CD4-positive, alpha-beta T cell treated with Interleukin-1 beta for 1 hour (primary cell): ENCODE results near the gene COX7A1.
"Not testable (repeated sequence)": the region's sequence is repeated elsewhere in the genome, so short reads cannot be mapped to it uniquely, and the experiment has no call there.

Source experiments
- DNase-seq, 2 donors: peaks; one replicate each; pipeline ENCODE4 v3.0.0-alpha.2; 2020 to 2022

COX7A1 gene

DNA sequence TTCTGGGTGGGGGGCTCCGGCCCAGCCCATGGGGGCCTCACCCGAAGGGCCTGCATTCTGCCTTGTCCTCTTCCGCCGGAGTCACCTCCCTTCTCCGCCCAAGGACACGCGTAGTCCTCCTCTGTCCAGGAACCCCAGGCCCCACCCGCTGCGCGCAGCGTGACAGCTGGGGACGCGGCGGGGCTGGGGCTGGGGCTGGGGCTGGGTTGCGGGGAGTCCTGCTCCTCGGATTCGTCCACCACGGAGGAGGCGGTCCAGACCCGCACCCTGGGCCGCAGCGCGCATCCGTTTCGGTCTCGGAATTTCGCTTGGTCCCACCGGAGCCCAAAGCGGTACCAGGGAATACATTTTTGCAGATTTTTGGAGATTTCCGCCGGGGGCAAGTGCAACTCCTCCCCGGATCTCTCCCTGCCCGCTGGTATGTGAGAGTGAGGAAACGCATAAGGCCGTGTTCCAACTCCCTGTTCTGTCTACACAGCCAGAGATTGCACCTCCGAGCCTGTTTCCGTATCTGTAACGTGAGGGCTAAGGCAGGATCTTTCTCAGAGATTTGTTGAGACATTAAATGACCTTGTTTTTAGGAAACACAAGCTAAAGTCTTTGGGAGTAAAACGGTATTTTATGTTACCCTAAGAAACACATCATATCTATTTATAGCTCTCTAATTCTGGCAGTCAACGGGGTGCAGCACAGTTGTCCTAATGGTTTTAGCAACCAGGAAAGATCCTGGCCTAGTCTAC lies at the start of gene COX7A1:
Gene COX7A1 (minus strand): TSS at position 96 of the 740 bp plus-strand sequence. CDS start 40 bp downstream, at position 56.
- DNase-seq, result no peak

DNA sequence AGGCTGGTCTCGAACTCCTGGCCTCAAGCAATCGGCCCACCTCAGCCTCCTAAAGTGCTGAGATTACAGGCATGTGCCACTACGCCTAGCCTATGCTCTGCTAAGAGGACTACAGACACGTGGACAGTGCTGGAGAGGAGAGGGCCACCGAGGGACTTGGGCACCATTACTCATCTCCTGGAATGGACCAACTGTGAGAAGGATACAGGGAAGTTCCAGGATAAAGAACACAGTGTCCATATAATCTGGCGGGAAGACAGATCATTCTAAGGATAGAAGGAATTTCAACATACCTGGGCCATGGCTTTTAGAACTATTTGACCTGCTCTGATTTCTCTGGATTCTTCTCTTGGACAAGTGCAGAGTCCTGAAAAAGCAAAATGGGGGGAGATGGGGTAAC lies 49.4 kb upstream of the COX7A1 start:
- no peak for DNase-seq

DNA sequence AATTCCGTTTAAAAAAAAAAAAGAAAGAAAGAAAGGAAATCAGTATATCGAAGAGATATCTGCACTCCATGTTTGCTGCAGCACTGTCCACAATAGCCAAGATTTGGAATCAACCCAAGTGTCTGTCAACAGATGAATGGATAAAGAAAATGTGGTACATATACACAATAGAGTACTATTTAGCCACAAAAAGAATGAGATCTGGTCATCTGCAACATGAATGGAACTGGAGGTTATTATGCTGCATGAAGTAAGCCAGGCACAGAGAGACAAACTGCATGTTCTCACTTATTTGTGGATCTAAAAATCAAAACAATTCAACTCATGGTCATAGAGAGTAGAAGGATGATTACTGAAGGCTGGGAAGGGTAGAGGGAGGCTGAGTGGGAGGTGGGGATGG lies 45.9 kb upstream of the COX7A1 start:
- no peak for DNase-seq

DNA sequence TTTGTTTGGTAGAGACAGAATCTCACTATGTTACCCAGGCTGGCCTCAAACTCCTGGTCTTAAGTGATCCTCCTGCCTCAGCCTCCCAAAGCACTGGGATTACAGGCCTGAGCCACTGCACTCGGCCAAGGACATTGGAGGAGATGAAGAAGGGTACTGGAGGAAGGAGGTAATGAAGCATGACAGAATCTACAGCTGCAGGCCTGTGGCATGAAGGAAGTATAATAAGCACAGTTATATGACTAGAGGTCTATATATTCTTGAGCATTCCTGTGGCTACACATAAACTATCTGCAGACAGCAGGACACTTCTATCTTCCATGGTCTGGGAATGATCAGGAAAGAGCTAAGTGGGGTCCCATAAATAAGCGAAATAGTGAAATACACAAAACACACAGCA lies 44.0 kb upstream of the COX7A1 start:
- no peak for DNase-seq

DNA sequence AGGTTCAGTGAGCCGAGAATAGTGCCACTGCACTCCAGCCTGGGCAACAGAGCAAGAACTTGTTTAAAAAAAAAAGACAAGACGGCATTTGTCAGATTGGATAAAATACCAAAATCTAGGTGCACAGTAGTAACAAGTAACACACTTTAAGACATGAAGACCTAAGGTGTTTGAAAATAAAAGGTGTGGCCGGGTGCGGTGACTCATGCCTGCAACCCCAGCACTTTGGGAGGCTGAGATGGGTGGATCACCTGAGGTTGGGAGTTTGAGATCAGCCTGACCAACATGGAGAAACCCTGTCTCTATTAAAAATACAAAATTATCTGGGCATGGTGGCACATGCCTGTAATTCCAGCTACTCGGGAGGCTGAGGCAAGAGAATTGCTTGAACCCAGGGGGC lies 34.5 kb upstream of the COX7A1 start:
- not testable (repeated sequence) for DNase-seq

DNA sequence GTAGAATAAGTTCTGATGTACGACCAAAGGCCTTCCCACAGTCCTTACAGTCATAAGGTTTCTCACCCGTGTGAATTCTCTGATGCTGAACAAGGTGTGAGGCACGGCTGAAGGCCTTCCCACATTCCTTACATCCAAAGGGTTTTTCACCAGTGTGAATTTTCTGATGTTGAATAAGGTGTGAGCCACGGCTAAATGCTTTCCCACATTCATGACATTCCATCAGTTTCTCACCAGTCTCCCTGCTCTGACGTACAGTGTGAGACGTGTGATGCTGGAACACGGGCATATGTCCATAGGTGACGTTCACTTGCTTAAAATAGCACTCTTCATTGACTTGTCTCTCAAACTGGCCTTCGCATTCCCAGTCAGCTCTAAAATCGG lies 31.0 kb upstream of the COX7A1 start:
- DNase-seq, result no peak

DNA sequence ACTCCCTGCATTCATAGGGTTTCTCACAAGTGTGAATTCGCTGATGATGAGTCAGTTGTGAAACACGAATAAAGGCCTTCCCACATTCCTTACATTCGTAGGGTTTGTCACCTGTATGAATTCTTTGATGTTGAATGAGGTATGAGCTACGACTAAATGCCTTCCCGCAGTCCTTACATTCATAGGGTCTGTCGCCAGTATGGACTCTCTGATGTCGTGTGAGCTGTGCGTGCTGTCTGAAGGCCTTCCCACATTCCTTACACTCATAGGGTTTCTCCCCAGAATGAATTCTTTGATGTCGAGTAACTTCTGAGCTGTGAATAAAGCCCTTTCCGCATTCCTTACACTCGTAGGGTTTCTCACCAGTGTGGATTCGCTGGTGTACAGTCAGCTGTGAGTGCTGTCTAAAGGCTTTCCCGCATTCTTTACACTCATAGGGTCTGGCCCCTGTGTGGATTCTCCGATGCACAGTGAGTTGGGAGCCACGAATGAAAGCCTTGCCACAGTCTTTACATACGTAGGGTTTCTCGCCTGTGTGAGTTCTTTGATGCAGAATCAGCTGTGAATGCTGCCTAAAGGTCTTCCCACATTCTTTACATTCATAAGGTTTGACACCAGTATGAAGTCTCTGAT lies 30.5 kb upstream of the COX7A1 start:
- no peak for DNase-seq

DNA sequence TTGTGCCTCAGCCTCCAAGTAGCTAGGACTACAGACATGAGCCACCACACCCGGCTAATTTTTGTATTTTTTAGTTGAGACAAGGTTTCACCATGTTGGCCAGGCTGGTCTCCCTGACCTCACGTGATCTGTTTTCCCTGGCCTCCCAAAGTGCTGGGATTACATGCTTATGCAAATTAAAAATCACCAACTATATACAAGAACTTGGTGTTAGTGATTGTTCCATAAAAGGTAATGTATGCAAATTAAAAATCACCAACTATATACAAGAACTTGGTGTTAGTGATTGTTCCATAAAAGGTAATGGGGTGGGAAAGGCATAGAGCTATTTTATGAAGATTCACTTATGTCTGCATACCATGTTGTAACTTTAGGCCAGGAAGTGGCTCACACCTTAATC lies 26.8 kb upstream of the COX7A1 start:
- not testable (repeated sequence) for DNase-seq

DNA sequence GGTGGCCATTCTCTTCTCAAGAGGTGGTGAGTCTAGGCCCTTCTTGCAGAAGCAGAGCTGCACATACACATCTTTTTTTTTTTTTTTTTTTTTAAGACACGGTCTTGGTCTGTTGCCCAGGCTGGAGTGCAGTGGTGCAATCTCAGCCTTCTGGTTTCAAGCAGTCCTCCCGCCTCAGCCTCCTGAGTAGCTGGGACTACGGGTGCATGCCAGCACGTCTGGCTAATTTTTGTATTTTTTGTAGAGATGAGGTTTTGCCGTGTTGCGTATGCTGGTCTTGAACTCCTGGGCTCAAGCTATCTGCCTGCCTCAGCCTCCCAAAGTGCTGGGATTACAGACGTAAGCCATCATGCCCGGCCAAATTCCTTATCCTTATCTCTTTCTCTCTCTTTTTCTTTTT lies 21.6 kb upstream of the COX7A1 start:
- not testable (repeated sequence) for DNase-seq

DNA sequence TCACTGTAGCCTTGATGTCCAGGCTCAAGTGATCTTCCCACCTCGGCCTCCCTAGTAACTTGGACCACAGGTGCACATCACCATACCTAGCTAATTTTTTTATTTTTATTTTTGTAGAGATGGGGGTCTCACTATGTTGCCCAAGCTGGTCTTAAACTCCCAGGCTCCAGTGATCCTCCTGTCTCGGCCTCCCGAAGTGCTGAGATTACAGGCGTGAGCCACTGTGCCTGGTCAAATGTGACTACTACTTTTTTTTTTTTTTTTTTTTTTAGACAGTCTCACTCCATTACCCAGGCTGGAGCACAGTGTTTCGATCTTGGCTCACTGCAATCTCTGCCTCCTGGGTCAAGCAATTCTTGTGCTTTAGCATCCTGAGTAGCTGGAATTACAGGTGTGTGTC lies 20.6 kb upstream of the COX7A1 start:
- no peak for DNase-seq

DNA sequence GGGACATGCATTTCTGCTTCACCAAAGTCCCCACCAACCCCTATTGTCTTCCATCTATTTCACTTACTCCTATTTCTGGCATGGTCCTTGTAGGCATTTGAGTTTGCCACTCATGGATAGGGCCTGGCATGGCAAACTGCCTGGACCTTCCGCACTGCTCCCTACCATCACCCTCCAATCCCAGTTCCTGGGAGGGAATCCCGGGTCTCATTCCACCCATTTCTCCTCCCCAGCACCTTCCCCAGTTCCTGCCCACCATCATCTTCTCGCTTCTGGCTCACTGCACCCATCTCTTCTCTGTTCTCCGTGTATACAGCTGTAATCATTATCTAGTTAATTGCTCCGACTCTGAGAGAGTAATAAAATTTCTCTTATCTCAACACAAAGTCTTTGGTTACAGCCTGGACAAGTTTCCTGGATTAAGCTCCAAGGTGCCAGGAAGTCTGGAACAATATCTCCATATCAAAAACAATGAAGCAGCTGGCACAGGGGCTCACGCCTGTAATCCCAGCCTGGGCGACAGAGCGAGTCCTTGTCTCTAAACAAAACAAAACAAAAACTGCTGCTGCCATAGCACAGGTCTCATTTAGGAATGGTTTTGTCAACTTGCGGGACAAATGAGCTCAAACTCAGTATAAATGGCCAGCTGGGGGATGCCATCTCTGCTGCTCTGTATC lies 17.0 kb upstream of the COX7A1 start:
- no peak for DNase-seq

DNA sequence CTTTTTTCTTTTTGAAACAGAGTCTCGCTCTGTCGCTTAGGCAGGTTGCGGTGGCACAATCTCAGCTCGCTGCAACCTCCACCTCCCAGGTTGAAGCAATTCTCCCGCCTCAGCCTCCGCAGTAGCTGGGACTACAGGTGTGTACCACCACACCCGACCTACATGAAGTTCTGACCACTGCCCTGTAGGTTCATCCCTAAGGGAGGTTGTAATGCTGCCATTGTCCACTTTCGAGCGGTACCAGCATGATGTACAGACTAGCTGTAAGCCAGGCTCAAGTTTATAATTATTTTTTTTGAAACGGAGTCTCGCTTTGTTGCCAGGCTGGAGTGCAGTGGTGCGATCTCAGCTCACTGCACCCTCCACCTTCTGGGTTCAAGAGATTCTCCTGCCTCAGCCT lies 11.6 kb upstream of the COX7A1 start:
- DNase-seq, result no peak

DNA sequence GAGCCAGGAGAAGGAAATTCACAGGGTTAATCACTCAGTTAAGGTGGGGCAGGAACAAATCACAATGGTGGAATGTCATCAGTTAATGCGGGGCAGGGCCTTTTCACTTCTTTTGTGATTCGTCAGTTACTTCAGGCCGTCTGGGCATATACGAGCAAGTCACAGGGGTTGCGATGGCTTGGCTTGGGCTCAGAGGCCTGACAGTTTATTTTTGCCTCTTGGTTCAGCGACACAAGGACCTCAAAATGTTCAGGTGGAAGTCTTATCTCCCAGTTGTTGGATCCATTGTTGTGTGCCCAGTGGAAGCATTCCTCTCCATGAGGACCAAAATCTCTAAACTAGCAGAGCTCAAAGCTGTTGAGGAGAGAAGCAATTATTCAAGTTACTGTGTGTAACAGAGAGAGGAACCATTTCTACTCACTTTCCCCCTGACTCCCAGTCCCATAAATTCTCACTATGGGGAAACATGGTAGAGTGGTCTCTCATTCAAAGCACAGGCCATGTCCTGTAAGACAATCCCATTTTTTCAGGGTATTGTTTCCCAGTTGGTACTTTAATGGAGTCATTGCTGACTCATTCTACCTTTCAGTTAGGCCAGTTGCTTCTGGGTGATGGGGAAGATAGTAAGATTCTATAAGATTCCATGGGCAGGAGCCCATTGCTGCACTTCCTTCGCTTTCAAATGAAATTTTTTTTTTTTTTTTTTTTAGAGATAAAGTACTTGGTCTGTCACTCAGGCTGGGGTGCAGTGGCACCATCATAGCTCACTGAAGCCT lies 8.8 kb upstream of the COX7A1 start:
- no peak for DNase-seq

DNA sequence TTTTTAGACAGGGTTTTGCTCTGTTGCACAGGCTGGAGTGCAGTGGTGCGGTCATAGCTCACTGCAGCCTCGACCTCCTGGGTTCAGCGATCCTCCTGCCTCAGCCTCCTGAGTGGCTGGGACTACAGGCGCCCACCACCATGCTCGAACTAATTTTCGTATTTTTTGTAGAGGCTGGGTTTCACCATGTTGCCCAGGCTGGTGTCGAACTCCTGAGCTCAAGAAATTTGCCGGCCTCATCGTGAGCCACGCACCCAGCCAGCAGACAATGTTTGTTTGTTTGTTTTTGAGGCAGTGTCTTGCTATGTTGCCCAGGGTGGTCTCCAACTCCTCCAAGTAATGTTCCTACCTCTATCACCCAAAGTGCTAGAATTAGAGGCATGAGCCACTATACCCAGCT lies 879 bp upstream of the COX7A1 start:
- DNase-seq, result no peak

DNA sequence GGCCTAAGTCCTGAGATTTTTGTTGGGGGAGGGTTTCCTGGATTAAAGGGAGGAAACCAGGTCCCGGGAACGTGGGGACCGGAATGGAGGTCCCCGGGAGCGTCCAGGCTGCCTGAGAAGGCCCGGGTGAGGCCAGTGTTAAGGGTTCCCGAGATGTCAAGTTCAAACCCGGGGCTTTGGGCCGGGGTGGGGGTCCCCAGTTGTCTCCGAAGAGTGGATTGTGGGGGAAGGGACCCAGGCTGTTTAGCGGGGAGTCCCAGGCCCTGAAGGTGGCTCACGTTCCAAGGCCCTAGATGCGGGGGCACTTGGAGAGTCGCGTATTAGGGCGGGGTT lies 262 bp downstream of the COX7A1 start:
- no peak for DNase-seq

DNA sequence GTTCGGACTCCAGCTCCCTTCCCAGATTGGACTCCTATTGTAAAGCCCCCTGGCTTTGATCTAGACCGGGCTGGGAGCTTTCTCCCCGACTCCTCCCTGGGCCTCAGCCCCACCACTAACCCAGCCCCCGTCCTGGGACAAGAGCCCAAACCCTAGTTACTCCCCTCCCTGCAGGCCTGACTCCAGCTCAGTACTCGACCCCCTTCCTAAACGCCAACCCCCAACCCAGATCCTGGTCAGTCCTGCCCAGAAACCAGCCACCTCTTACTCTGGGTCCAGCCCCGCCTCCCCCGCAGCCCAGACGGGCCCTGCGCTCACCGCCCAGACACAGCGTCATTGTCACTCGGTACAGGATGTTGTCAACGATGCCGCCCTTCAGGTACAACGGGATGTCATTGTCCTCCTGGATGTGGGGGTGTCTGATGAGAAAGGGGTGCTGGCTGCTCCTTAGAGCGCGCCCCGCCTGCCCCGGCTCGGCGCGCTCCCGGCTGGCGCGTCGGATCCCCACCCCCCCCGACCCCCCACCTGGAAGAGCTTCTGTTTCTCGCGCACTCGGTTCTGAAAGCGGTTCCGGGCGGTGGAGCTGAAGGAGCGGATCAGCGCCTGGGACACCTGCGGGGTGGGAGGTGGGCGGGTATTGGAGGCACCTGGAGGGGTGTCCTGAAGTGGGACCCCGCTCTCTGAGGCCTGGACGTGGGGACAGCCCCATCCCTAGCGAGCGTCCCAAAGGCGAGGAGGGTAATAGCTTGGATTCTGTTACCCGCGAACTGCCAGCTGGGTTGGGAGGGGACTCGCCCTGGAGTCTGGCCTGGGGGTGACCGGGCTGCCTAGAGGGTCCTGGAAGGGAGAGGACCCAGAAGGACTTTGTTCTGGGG lies 866 bp downstream of the COX7A1 start:
- DNase-seq, result no peak

DNA sequence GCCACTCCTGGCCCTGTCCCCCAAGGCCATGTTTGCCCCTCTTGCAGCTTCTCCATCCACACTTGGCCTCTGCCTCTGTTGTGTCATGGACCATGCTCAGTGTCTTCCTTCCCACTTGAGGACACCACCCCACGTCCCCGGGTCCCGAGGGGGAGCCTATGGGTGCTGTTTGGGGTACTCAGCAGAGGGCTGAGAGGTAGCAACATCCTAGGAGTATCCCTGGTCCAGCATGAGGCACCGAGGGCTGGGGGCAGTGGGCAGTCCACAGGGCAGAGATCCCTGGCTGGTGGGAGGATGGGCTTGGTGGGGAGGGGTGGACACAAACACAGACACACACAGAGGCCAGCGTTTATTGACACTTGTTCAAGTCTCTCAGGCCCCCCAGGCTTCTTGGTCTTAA lies 1.7 kb downstream of the COX7A1 start:
- DNase-seq, result no peak

DNA sequence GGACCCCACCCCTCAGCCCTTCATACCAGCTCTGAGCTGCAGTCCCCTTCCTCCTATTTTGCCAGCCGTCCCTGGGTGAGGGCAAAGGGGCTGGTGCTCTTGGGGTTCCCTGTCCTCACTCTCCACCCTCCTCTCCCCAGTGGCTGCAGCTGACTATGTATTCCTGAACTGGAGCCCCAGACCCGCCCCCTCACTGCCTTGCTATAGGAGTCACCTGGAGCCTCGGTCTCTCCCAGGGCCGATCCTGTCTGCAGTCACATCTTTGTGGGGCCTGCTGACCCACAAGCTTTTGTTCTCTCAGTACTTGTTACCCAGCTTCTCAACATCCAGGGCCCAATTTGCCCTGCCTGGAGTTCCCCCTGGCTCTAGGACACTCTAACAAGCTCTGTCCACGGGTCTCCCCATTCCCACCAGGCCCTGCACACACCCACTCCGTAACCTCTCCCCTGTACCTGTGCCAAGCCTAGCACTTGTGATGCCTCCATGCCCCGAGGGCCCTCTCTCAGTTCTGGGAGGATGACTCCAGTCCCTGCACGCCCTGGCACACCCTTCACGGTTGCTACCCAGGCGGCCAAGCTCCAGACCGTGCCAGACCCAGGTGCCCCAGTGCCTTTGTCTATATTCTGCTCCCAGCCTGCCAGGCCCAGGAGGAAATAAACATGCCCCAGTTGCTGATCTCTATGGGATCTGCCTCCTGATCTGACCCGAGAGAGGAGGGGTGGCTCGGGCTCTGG lies 2.4 kb downstream of the COX7A1 start:
- no peak for DNase-seq

DNA sequence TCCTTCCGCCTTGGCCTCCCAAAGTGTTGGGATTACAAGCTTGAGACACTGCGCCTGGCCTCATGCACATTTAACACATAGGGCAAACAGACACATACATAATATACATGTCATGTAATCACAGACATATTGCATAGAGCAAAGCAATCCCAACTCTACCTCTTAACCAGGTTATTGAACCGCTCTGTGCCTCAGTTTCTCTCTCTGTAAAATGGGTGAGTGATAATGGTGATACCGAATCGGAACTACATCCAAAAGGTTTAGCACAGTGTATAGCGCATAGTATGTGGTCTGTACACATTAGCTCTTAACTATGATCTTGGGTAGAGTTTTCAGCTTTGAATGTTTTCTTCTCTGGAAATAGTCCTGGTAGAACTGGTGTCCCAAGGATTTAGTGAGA lies 7.6 kb downstream of the COX7A1 start:
- no peak for DNase-seq

DNA sequence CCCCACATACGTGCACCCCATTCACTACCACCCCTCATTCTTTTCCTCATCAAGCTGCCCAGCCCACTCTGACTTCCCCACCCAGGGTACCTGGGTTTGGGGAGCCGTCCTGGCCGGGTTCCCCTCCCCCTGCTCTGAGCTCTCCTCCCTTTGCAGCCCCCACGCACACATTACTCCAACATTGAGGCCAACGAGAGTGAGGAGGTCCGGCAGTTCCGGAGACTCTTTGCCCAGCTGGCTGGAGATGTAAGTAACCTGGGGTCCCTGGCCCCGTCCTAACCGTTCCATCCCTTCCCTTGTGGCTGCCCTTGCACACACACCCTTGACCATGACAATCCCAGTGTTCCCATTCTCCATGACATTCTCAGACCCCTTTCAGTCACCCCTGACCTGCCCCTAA lies 9.8 kb downstream of the COX7A1 start:
- no peak for DNase-seq

DNA sequence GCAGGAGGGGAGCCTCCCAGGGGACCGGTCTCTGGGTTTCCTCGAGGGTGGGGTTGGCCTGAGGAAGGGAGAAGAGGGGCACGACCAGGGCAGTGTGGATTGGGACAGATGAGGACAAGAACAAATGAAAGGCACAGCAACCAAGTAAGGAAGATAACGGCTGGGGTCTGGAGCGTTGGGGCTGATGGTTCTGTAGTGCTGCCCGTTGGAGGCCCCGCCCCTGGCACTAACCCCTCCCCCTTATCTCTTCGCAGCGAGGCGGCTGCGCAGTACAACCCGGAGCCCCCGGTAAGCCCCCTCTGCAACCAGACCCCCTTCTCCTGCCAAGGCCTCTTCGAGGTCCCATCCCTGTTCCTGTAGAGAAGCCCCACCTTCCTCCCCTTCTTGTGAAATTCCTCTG lies 10.2 kb downstream of the COX7A1 start:
- DNase-seq, result no peak
